ENCODE results near the gene CHN1. TPM values are rescaled to one million over a fixed set of nuclear protein-coding genes. Genes with fewer than 3 reads are reported as not detected.
A peak's percentile ranks its signal among the peaks of the same experiment; 100 is the strongest.

Gene CHN1
- total RNA-seq, 2 experiments from 2014 or later = 0.11 to 0.50 TPM

GRCh38 chr2:174763780-174764179 lies 241.4 kb downstream of the CHN1 start:
- ChIA-PET CTCF (interaction anchor here (1.3 to 2.6 kb wide), 3 partner anchors 12 to 64 kb away, joined by 4 to 15 read pairs (median 6); no protein-coding TSS in a partner anchor), POLR2A (interaction anchor here (1.0 kb wide), 1 partner anchor 11 kb away, joined by 8 read pairs; no protein-coding TSS in a partner anchor)
- no peaks in the 10 kb centered on the region for H3K9me3 Mint-ChIP-seq (ENCODE audit: insufficient read depth)
- peaks cover under 1% of the 10 kb centered on the region for H3K27me3 Mint-ChIP-seq (ENCODE audit: low read depth)
- peaks cover 11% of the 10 kb centered on the region for H3K4me1 Mint-ChIP-seq (ENCODE audit: low read depth)
- no peaks in the 10 kb centered on the region for H3K36me3 Mint-ChIP-seq (ENCODE audit: low read depth)
- DNase-seq (no peak), ATAC-seq (no peak)
- no peak overlapping the region for H3K4me3 Mint-ChIP-seq
- H3K27ac Mint-ChIP-seq = no peak overlapping the region

- Mint-ChIP-seq H3K27me3 (ENCODE audit: low read depth) (no peaks in the 10 kb centered on the region), H3K27ac (no peak overlapping the region), H3K9me3 (ENCODE audit: insufficient read depth) (no peaks in the 10 kb centered on the region), H3K4me1 (ENCODE audit: low read depth) (peaks cover 11% of the 10 kb centered on the region), H3K36me3 (ENCODE audit: low read depth) (no peaks in the 10 kb centered on the region), H3K4me3 (no peak overlapping the region)
- ChIA-PET CTCF (interaction anchor here (1.1 to 1.9 kb wide), 6 partner anchors 9 to 65 kb away, joined by 4 to 15 read pairs (median 6); no protein-coding TSS in a partner anchor), POLR2A (no interaction called here)
- no peak for DNase-seq
- ATAC-seq = no peak
Observed at GRCh38 chr2:174762464-174762863, 242.7 kb downstream of the CHN1 start.

GRCh38 chr2:174761837-174762236 lies 243.3 kb downstream of the CHN1 start:
- ATAC-seq (no peak), DNase-seq (no peak)
- H3K27me3 Mint-ChIP-seq (ENCODE audit: low read depth) = no peaks in the 10 kb centered on the region
- no peaks in the 10 kb centered on the region for H3K9me3 Mint-ChIP-seq (ENCODE audit: insufficient read depth)
- no peak overlapping the region for H3K4me3 Mint-ChIP-seq
- peaks cover 11% of the 10 kb centered on the region for H3K4me1 Mint-ChIP-seq (ENCODE audit: low read depth)
- CTCF ChIA-PET = interaction anchor here (1.6 to 2.0 kb wide), 5 partner anchors 10 to 65 kb away, joined by 4 to 15 read pairs (median 9); no protein-coding TSS in a partner anchor
- H3K36me3 Mint-ChIP-seq (ENCODE audit: low read depth) = no peaks in the 10 kb centered on the region
- POLR2A ChIA-PET = no interaction called here
- no peak overlapping the region for H3K27ac Mint-ChIP-seq

GRCh38 chr2:174760845-174761473 lies 244.2 kb downstream of the CHN1 start:
- no peaks in the 10 kb centered on the region for H3K36me3 Mint-ChIP-seq (ENCODE audit: low read depth)
- ChIA-PET POLR2A (no interaction called here), CTCF (interaction anchor here (0.6 to 2.0 kb wide), 2 partner anchors 12 to 223 kb away, joined by 3 to 11 read pairs; no protein-coding TSS in a partner anchor)
- no peaks in the 10 kb centered on the region for H3K27me3 Mint-ChIP-seq (ENCODE audit: low read depth)
- peaks cover 11% of the 10 kb centered on the region for H3K4me1 Mint-ChIP-seq (ENCODE audit: low read depth)
- no peak for DNase-seq
- H3K4me3 Mint-ChIP-seq = no peak overlapping the region
- no peaks in the 10 kb centered on the region for H3K9me3 Mint-ChIP-seq (ENCODE audit: insufficient read depth)
- ATAC-seq = no peak
- H3K27ac Mint-ChIP-seq = no peak overlapping the region

GRCh38 chr2:174759381-174760065 lies 245.7 kb downstream of the CHN1 start:
- H3K9me3 Mint-ChIP-seq (ENCODE audit: insufficient read depth) = no peaks in the 10 kb centered on the region
- H3K4me1 Mint-ChIP-seq (ENCODE audit: low read depth) = peaks cover 11% of the 10 kb centered on the region
- no peaks in the 10 kb centered on the region for H3K27me3 Mint-ChIP-seq (ENCODE audit: low read depth)
- ATAC-seq (no peak), DNase-seq (no peak)
- ChIA-PET CTCF (interaction anchor here (1.2 kb wide), 1 partner anchor 10 kb away, joined by 6 read pairs; no protein-coding TSS in a partner anchor), POLR2A (no interaction called here)
- no peaks in the 10 kb centered on the region for H3K36me3 Mint-ChIP-seq (ENCODE audit: low read depth)
- H3K4me3 Mint-ChIP-seq = no peak overlapping the region
- H3K27ac Mint-ChIP-seq = no peak overlapping the region

- ChIA-PET CTCF (no interaction called here), POLR2A (no interaction called here)
- Mint-ChIP-seq H3K4me3 (no peak overlapping the region), H3K27me3 (ENCODE audit: low read depth) (no peaks in the 10 kb centered on the region), H3K9me3 (ENCODE audit: insufficient read depth) (no peaks in the 10 kb centered on the region), H3K36me3 (ENCODE audit: low read depth) (no peaks in the 10 kb centered on the region), H3K27ac (no peak overlapping the region), H3K4me1 (ENCODE audit: low read depth) (peaks cover 18% of the 10 kb centered on the region)
- DNase-seq (no peak), ATAC-seq (no peak)
Observed at GRCh38 chr2:174756743-174757142, 248.4 kb downstream of the CHN1 start.

- peaks cover 8% of the 10 kb centered on the region for H3K27me3 Mint-ChIP-seq (ENCODE audit: low read depth)
- peaks cover 37% of the 10 kb centered on the region for H3K4me1 Mint-ChIP-seq (ENCODE audit: low read depth)
- no peak overlapping the region for H3K4me3 Mint-ChIP-seq
- H3K36me3 Mint-ChIP-seq (ENCODE audit: low read depth) = no peaks in the 10 kb centered on the region
- POLR2A ChIA-PET = interaction anchor here (1.1 kb wide), 1 partner anchor 11 kb away, joined by 8 read pairs; the partner anchor contains the start of gene CHRNA1
- no peaks in the 10 kb centered on the region for H3K9me3 Mint-ChIP-seq (ENCODE audit: insufficient read depth)
- peak overlapping the region; percentile 25 for H3K27ac Mint-ChIP-seq
- CTCF ChIA-PET = interaction anchor here (0.9 to 1.0 kb wide), 2 partner anchors 18 to 56 kb away, joined by 3 to 4 read pairs; no protein-coding TSS in a partner anchor
- DNase-seq = no peak
- peak; percentile 21 for ATAC-seq
Observed at GRCh38 chr2:174753038-174753633, 252.0 kb downstream of the CHN1 start.

- Mint-ChIP-seq H3K4me3 (peak overlapping the region; percentile 50), H3K9me3 (ENCODE audit: insufficient read depth) (no peaks in the 10 kb centered on the region), H3K36me3 (ENCODE audit: low read depth) (no peaks in the 10 kb centered on the region), H3K27ac (peak overlapping the region; percentile 30), H3K27me3 (ENCODE audit: low read depth) (peaks cover 9% of the 10 kb centered on the region), H3K4me1 (ENCODE audit: low read depth) (peaks cover 37% of the 10 kb centered on the region)
- ATAC-seq (peak; percentile 63), DNase-seq (peak; percentile 28)
- ChIA-PET POLR2A (interaction anchor here (1.1 kb wide), 1 partner anchor 11 kb away, joined by 8 read pairs; the partner anchor contains the start of gene CHRNA1), CTCF (interaction anchor here (0.9 to 1.0 kb wide), 2 partner anchors 19 to 55 kb away, joined by 3 to 4 read pairs; no protein-coding TSS in a partner anchor)
Observed at GRCh38 chr2:174752403-174753037, 252.7 kb downstream of the CHN1 start.

- Mint-ChIP-seq H3K27me3 (ENCODE audit: low read depth) (peaks cover 13% of the 10 kb centered on the region), H3K9me3 (ENCODE audit: insufficient read depth) (no peaks in the 10 kb centered on the region), H3K36me3 (ENCODE audit: low read depth) (no peaks in the 10 kb centered on the region), H3K4me3 (peak overlapping the region; percentile 17), H3K4me1 (ENCODE audit: low read depth) (peaks cover 37% of the 10 kb centered on the region), H3K27ac (peak overlapping the region; percentile 60)
- CTCF ChIA-PET = interaction anchor here (0.7 to 5.4 kb wide), 5 partner anchors 20 to 238 kb away, joined by 3 to 138 read pairs (median 6); no protein-coding TSS in a partner anchor
- ATAC-seq (peak; percentile 50), DNase-seq (peak; percentile 43)
- POLR2A ChIA-PET = interaction anchor here (1.0 kb wide), 2 partner anchors 24 to 210 kb away, joined by 3 to 4 read pairs; no protein-coding TSS in a partner anchor
Observed at GRCh38 chr2:174750923-174751441, 254.2 kb downstream of the CHN1 start.

GRCh38 chr2:174749793-174750192 lies 255.4 kb downstream of the CHN1 start:
- Mint-ChIP-seq H3K36me3 (ENCODE audit: low read depth) (no peaks in the 10 kb centered on the region), H3K27ac (no peak overlapping the region), H3K4me1 (ENCODE audit: low read depth) (peaks cover 37% of the 10 kb centered on the region), H3K27me3 (ENCODE audit: low read depth) (peaks cover 13% of the 10 kb centered on the region), H3K9me3 (ENCODE audit: insufficient read depth) (no peaks in the 10 kb centered on the region), H3K4me3 (no peak overlapping the region)
- DNase-seq = no peak
- ChIA-PET POLR2A (interaction anchor here (1.2 kb wide), 1 partner anchor 50 kb away, joined by 3 read pairs; no protein-coding TSS in a partner anchor), CTCF (interaction anchor here (0.7 to 5.4 kb wide), 40 partner anchors 9 to 410 kb away, joined by 3 to 138 read pairs (median 6); partner anchors contain the start of genes CHN1 and CHRNA1)
- no peak for ATAC-seq

GRCh38 chr2:174748948-174749347 lies 256.2 kb downstream of the CHN1 start:
- peaks cover 37% of the 10 kb centered on the region for H3K4me1 Mint-ChIP-seq (ENCODE audit: low read depth)
- ChIA-PET POLR2A (interaction anchor here (1.2 kb wide), 1 partner anchor 49 kb away, joined by 3 read pairs; no protein-coding TSS in a partner anchor), CTCF (interaction anchor here (0.6 to 5.4 kb wide), 58 partner anchors 9 to 411 kb away, joined by 3 to 138 read pairs (median 5); partner anchors contain the start of genes CHN1 and CHRNA1)
- ATAC-seq (peak; percentile 62), DNase-seq (peak; percentile 82)
- no peak overlapping the region for H3K27ac Mint-ChIP-seq
- no peak overlapping the region for H3K4me3 Mint-ChIP-seq
- no peaks in the 10 kb centered on the region for H3K9me3 Mint-ChIP-seq (ENCODE audit: insufficient read depth)
- H3K36me3 Mint-ChIP-seq (ENCODE audit: low read depth) = no peaks in the 10 kb centered on the region
- peaks cover 13% of the 10 kb centered on the region for H3K27me3 Mint-ChIP-seq (ENCODE audit: low read depth)

Data from activated CD8-positive, alpha-beta T cell treated with anti-CD3 and anti-CD28 coated beads, Interleukin-2, amount 10 ng/mL, durations not matched to agents 7 days and 5 days (primary cell).